IPS-NIHi7 (cell line): Measurements from ENCODE around the gene ZNF394.
"Not testable (repeated sequence)": the region's sequence is repeated elsewhere in the genome, so short reads cannot be mapped to it uniquely, and the experiment has no call there.

ENCODE experiments used
- DNase-seq: peaks from one replicate; pipeline ENCODE4 v3.0.0; 2012; ENCODE audit warnings: mixed read lengths; ENCODE audit errors: extremely low spot score

Gene ZNF394

GRCh38 chr7:99499721-99500636 is at the start of gene ZNF394:
ZNF394 (minus strand) TSS chr7:99500281; CDS start chr7:99500093, 188 bp downstream.
- peak; percentile 94 for DNase-seq

GRCh38 chr7:99549545-99549944 is 49.5 kb upstream of the ZNF394 start:
- not testable (repeated sequence) for DNase-seq

- not testable (repeated sequence) for DNase-seq
Measured at GRCh38 chr7:99545308-99545707, 45.2 kb upstream of the ZNF394 start.

GRCh38 chr7:99543916-99544315 is 43.8 kb upstream of the ZNF394 start:
- no peak for DNase-seq

- no peak for DNase-seq
Measured at GRCh38 chr7:99543081-99543671, 43.1 kb upstream of the ZNF394 start.

- DNase-seq: no peak
Measured at GRCh38 chr7:99541212-99541611, 41.1 kb upstream of the ZNF394 start.

- DNase-seq: no peak
Measured at GRCh38 chr7:99540542-99540941, 40.5 kb upstream of the ZNF394 start.

- DNase-seq: no peak
Measured at GRCh38 chr7:99539213-99539811, 39.2 kb upstream of the ZNF394 start.

GRCh38 chr7:99535667-99536066 is 35.6 kb upstream of the ZNF394 start:
- no peak for DNase-seq

- DNase-seq: no peak
Measured at GRCh38 chr7:99531354-99531765, 31.3 kb upstream of the ZNF394 start.

GRCh38 chr7:99525713-99526440 is 25.8 kb upstream of the ZNF394 start:
- peak; percentile 45 for DNase-seq

- DNase-seq: no peak
Measured at GRCh38 chr7:99521399-99521798, 21.3 kb upstream of the ZNF394 start.

- no peak for DNase-seq
Measured at GRCh38 chr7:99514050-99514449, 14.0 kb upstream of the ZNF394 start.

- DNase-seq: no peak
Measured at GRCh38 chr7:99505324-99505662, 5.2 kb upstream of the ZNF394 start.

- peak; percentile 96 for DNase-seq
Measured at GRCh38 chr7:99504603-99505323, 4.7 kb upstream of the ZNF394 start, which contains the start of gene ZKSCAN5. ZKSCAN5 (plus strand) TSS chr7:99504662; CDS start chr7:99506045, 1,383 bp downstream.

- DNase-seq: peak; percentile 99
Measured at GRCh38 chr7:99504281-99504602, 4.2 kb upstream of the ZNF394 start.

- not testable (repeated sequence) for DNase-seq
Measured at GRCh38 chr7:99501236-99501635, 1.2 kb upstream of the ZNF394 start.

- no peak for DNase-seq
Measured at GRCh38 chr7:99500637-99501009, 542 bp upstream of the ZNF394 start.

- no peak for DNase-seq
Measured at GRCh38 chr7:99499371-99499720, 735 bp downstream of the ZNF394 start.

GRCh38 chr7:99498546-99498944 is 1.5 kb downstream of the ZNF394 start:
- no peak for DNase-seq

GRCh38 chr7:99497766-99498545 is 2.1 kb downstream of the ZNF394 start:
- DNase-seq: no peak
